HCT116 (cell line): ENCODE measurements around the gene ACAD9. TPM values are rescaled to one million over a fixed set of nuclear protein-coding genes. Genes with fewer than 3 reads are reported as not detected.
A peak's percentile ranks its signal among the peaks of the same experiment; 100 is the strongest.

Experiments
- ATAC-seq: fragments of 200-7000 bp; cut with Tn5 transposase; 2 replicates; pipeline ENCODE4 v1.9.1; 2020; ENCODE audit warnings: mild to moderate bottlenecking, moderate library complexity
- Bru-seq: library from RNA; stranded (reverse); fragments of 400-500 nt; gene quantifications from one replicate; lab custom pipeline; 2021; lab: Mats Ljungman, UMichigan
- BruChase-seq, 2 experiments: library from RNA; stranded (reverse); fragments of 400-500 nt; gene quantifications; one replicate each; lab custom pipeline; 2021; lab: Mats Ljungman, UMichigan
- BruUV-seq: library from RNA; stranded (reverse); fragments of 400-500 nt; replicated peaks from 2 replicates; lab custom pipeline; 2021; lab: Mats Ljungman, UMichigan
- CTCF ChIA-PET: fragments of 300-600 bp; sonication (Branson Sonifier 250); formaldehyde crosslinking; loops from one replicate; lab custom pipeline; 2021; ENCODE audit warnings: antibody characterized with exemption; lab: Charles Lee
- POLR2A ChIA-PET: fragments of 300-600, 350-600 bp; sonication (Branson Sonifier 250); formaldehyde crosslinking; loops from one replicate; lab custom pipeline; 2021; ENCODE audit warnings: antibody characterized with exemption; lab: Charles Lee
- RAD21 ChIA-PET, 2 experiments: fragments of 300-600 bp; sonication (Branson Sonifier 250); formaldehyde crosslinking; loops; one replicate each; lab custom pipeline; 2023; ENCODE audit warnings: low total read pairs in 2 of 2; ENCODE audit not compliant: uncharacterized antibody in 2 of 2, unreplicated experiment in 2 of 2, low non-redundant PET in 1 of 2; lab: Charles Lee
- DNase-seq: peaks from one replicate; pipeline ENCODE4 v3.0.0-alpha.2; 2010; ENCODE audit warnings: low read depth, low spot score
- H2AFZ ChIP-seq: fragments of 200-600 bp; shearing (Covaris generic), sonication (generic); 2 replicates; pipeline ENCODE4 v1.6.1; 2017; ENCODE audit warnings: low read depth, mixed run types, mixed read lengths, antibody characterized with exemption, low read length; ENCODE audit not compliant: poor library complexity, severe bottlenecking
- H3K27ac ChIP-seq: 2 replicates; pipeline ENCODE4 v1.5.1; 2012; ENCODE audit warnings: low read depth, low read length
- H3K27me3 ChIP-seq: fragments of 200-600 bp; sonication (generic); 2 replicates; pipeline ENCODE4 v1.6.1; 2016; ENCODE audit warnings: mixed run types, low read length, mixed read lengths; ENCODE audit not compliant: insufficient read depth
- H3K36me3 ChIP-seq, 2 experiments: fragments of 200-500 bp in 1 of 2; fragments of 200-600 bp in 1 of 2; sonication (Bioruptor generic) in 1 of 2; sonication (generic) in 1 of 2; 2 replicates each; pipeline versions ENCODE4 v1.5.1 to v1.6.1; 2014 to 2016; ENCODE audit warnings: low read length in 2 of 2, inconsistent platforms in 1 of 2, mixed read lengths in 1 of 2, mixed run types in 1 of 2; ENCODE audit not compliant: insufficient read depth in 2 of 2, control insufficient read depth in 1 of 2
- H3K4me1 ChIP-seq, 2 experiments: fragments of 200-600 bp in 1 of 2; sonication (generic) in 1 of 2; 2 replicates each; pipeline versions ENCODE4 v1.5.1 to v1.6.1; 2012 to 2017; ENCODE audit warnings: low read length in 2 of 2, inconsistent platforms in 1 of 2, mild to moderate bottlenecking in 1 of 2, mixed read lengths in 1 of 2, mixed run types in 1 of 2, moderate library complexity in 1 of 2; ENCODE audit not compliant: insufficient read depth in 2 of 2, control insufficient read depth in 1 of 2
- H3K4me2 ChIP-seq: fragments of 200-600 bp; sonication (generic); 2 replicates; pipeline ENCODE4 v1.6.1; 2017; ENCODE audit warnings: mixed run types, low read length, mixed read lengths
- H3K4me3 ChIP-seq, 2 experiments: fragments of 200-600 bp in 1 of 2; sonication (generic) in 1 of 2; replicated peaks in 1 of 2; 2 replicates each; pipeline ENCODE4 v1.5.1; 2011 to 2016; ENCODE audit warnings: low read length in 2 of 2, control low read depth in 1 of 2, low read depth in 1 of 2, mild to moderate bottlenecking in 1 of 2, mixed read lengths in 1 of 2, mixed run types in 1 of 2
- H3K79me2 ChIP-seq: fragments of 200-600 bp; sonication (generic); 2 replicates; pipeline ENCODE4 v1.6.1; 2017; ENCODE audit warnings: mild to moderate bottlenecking, mixed run types, low read length, moderate library complexity, mixed read lengths; ENCODE audit not compliant: insufficient read depth
- H3K9ac ChIP-seq: fragments of 200-600 bp; sonication (generic); 2 replicates; pipeline ENCODE4 v1.6.1; 2016; ENCODE audit warnings: low read length, mixed read lengths
- H3K9me2 ChIP-seq: fragments of 200-600 bp; sonication (generic), shearing (Covaris generic); 2 replicates; pipeline ENCODE4 v1.6.1; 2017; ENCODE audit warnings: mixed run types, mild to moderate bottlenecking, moderate library complexity; ENCODE audit not compliant: insufficient read depth
- H3K9me3 ChIP-seq, 2 experiments: fragments of 200-500 bp in 1 of 2; fragments of 200-600 bp in 1 of 2; sonication (Bioruptor generic) in 1 of 2; sonication (generic) in 1 of 2; 2 replicates each; pipeline ENCODE4 v1.6.1; 2014 to 2017; ENCODE audit warnings: low read length in 2 of 2, mixed read lengths in 2 of 2, inconsistent platforms in 1 of 2, low read depth in 1 of 2, mild to moderate bottlenecking in 1 of 2, mixed run types in 1 of 2, moderate library complexity in 1 of 2; ENCODE audit not compliant: control insufficient read depth in 1 of 2, insufficient read depth in 1 of 2
- H4K20me1 ChIP-seq: fragments of 200-600 bp; sonication (generic), shearing (Covaris generic); 2 replicates; pipeline ENCODE4 v1.6.1; 2017; ENCODE audit warnings: mixed run types, mild to moderate bottlenecking, moderate library complexity; ENCODE audit not compliant: insufficient read depth
- ATF3 ChIP-seq: IDR thresholded peaks from 2 replicates; pipeline ENCODE4 v1.6.1; 2012
- CBX3 ChIP-seq: IDR thresholded peaks from 2 replicates; pipeline ENCODE4 v1.6.1; 2012; ENCODE audit warnings: low read depth
- CEBPB ChIP-seq: IDR thresholded peaks from 2 replicates; pipeline ENCODE4 v1.6.1; 2012; ENCODE audit warnings: low read depth
- CTCF ChIP-seq, 3 experiments: fragments of 200-600 bp in 1 of 3; sonication (generic) in 1 of 3; IDR thresholded peaks in 2 of 3; conservative IDR thresholded peaks in 1 of 3; 2 replicates each; pipeline ENCODE4 v1.5.1; 2012 to 2017; ENCODE audit warnings: low read depth in 2 of 3, low read length in 2 of 3, antibody characterized with exemption in 1 of 3, borderline replicate concordance in 1 of 3, control low read depth in 1 of 3, mild to moderate bottlenecking in 1 of 3, mixed read lengths in 1 of 3, mixed run types in 1 of 3, moderate library complexity in 1 of 3; ENCODE audit not compliant: insufficient read depth in 1 of 3
- EGR1 ChIP-seq: IDR thresholded peaks from 2 replicates; pipeline ENCODE4 v1.6.1; 2012; ENCODE audit warnings: low read depth
- ELF1 ChIP-seq: IDR thresholded peaks from 2 replicates; pipeline ENCODE4 v1.6.1; 2012; ENCODE audit warnings: low read depth, borderline replicate concordance
- EZH2 ChIP-seq: fragments of 200-600 bp; sonication (generic); IDR thresholded peaks from 2 replicates; pipeline ENCODE4 v1.6.1; 2017; ENCODE audit warnings: antibody characterized with exemption, mixed run types
- EZH2phosphoT487 ChIP-seq: fragments of 200-600 bp; IDR thresholded peaks from 2 replicates; pipeline ENCODE4 v1.6.1; 2018; ENCODE audit warnings: antibody characterized with exemption, borderline replicate concordance
- FOSL1 ChIP-seq: IDR thresholded peaks from 2 replicates; pipeline ENCODE4 v1.6.1; 2012; ENCODE audit warnings: low read depth
- JUND ChIP-seq: IDR thresholded peaks from 2 replicates; pipeline ENCODE4 v1.6.1; 2012
- MAX ChIP-seq: IDR thresholded peaks from 2 replicates; pipeline ENCODE4 v1.6.1; 2012
- POLR2A ChIP-seq: IDR thresholded peaks from 2 replicates; pipeline ENCODE4 v1.7.0; 2011; ENCODE audit warnings: borderline replicate concordance; ENCODE audit not compliant: insufficient read depth, insufficient read length; ENCODE audit errors: extremely low read depth
- POLR2AphosphoS5 ChIP-seq: IDR thresholded peaks from 2 replicates; pipeline ENCODE4 v1.6.1; 2011; ENCODE audit warnings: mild to moderate bottlenecking, low read depth, low read length, moderate library complexity
- RAD21 ChIP-seq: IDR thresholded peaks from 2 replicates; pipeline ENCODE4 v1.6.1; 2012; ENCODE audit warnings: low read depth, mild to moderate bottlenecking
- SIN3A ChIP-seq: IDR thresholded peaks from 2 replicates; pipeline ENCODE4 v1.6.1; 2012; ENCODE audit warnings: low read depth
- SP1 ChIP-seq: IDR thresholded peaks from 2 replicates; pipeline ENCODE4 v1.6.1; 2012; ENCODE audit warnings: low read depth
- SRF ChIP-seq: IDR thresholded peaks from 2 replicates; pipeline ENCODE4 v1.6.1; 2012; ENCODE audit warnings: low read depth
- TCF7L2 ChIP-seq: IDR thresholded peaks from 2 replicates; pipeline ENCODE4 v1.7.0; 2011; ENCODE audit warnings: borderline replicate concordance, inconsistent platforms; ENCODE audit not compliant: insufficient read depth, insufficient read length; ENCODE audit errors: extremely low read depth
- YY1 ChIP-seq: IDR thresholded peaks from 2 replicates; pipeline ENCODE4 v1.6.1; 2011; ENCODE audit warnings: low read length, low read depth, moderate library complexity, mild to moderate bottlenecking; ENCODE audit not compliant: insufficient replicate concordance; ENCODE audit errors: extremely low read depth
- ZBTB33 ChIP-seq: IDR thresholded peaks from 2 replicates; pipeline ENCODE4 v1.6.1; 2011; ENCODE audit warnings: mild to moderate bottlenecking, low read length, moderate library complexity; ENCODE audit not compliant: insufficient replicate concordance; ENCODE audit errors: extremely low read depth
- ZFX ChIP-seq: fragments of 450-650 bp; IDR thresholded peaks from 2 replicates; pipeline ENCODE4 v1.6.1; 2017
- ZNF274 ChIP-seq: fragments of 200-500 bp; sonication (Bioruptor generic); IDR thresholded peaks from 2 replicates; pipeline ENCODE4 v1.6.1; 2014; ENCODE audit warnings: mild to moderate bottlenecking, low read depth, low read length, inconsistent platforms
- intact Hi-C: fragments of 100-400 bp; cut with micrococcal nuclease; formaldehyde crosslinking; loops from 2 replicates; pipeline ENCODE4 v1.10.0; 2022
- long read RNA-seq: library from polyadenylated mRNA; unstranded; transcript quantifications from one replicate; pipeline ENCODE4 v2.0.0, GENCODE V29; 2021; ENCODE audit not compliant: unreplicated experiment
- polyA plus RNA-seq: library from polyadenylated mRNA; unstranded; fragments of >200 nt; gene quantifications from 2 replicates; pipeline ENCODE4 v1.2.1, GENCODE V29; 2012; ENCODE audit warnings: missing spikeins
- total RNA-seq: library from RNA; stranded (reverse); gene quantifications from one replicate; pipeline ENCODE4 v1.2.1, GENCODE V29; 2021; ENCODE audit not compliant: unreplicated experiment

The ACAD9 gene
- 55.8 TPM for total RNA-seq
- 31.0 and 36.1 TPM in 2 replicates for polyA plus RNA-seq
- percentile 84 among the genes with signal in this experiment for Bru-seq, nascent RNA
- percentile 76 among the genes with signal in this experiment for BruChase-seq, experiment 1, labeled RNA remaining after a 6-hour chase
- BruChase-seq, experiment 2, labeled RNA remaining after a 2-hour chase = percentile 85 among the genes with signal in this experiment
- long read RNA-seq, transcript ACAD9-201 (18 exons, 2,454 nt) = major isoform, 48 of 73 reads
- long read RNA-seq, partial matches to known transcripts = 5 of 73 reads
- long read RNA-seq, other reads (novel, unspliced or antisense) = 17 of 73 reads

GRCh38 chr3:128879125-128879969, at the start of gene ACAD9:
ACAD9 (plus strand) TSS chr3:128879620; CDS start chr3:128879692, 72 bp downstream.
- TF ChIP-seq TCF7L2 = peak; percentile 42
- TF ChIP-seq ZNF274 = no peak
- TF ChIP-seq RAD21 = no peak
- no peak for TF ChIP-seq YY1
- no peak for TF ChIP-seq CTCF (IDR thresholded peaks at IDR 0.05 in 2 of 3, conservative IDR thresholded peaks at IDR 0.05 in 1 of 3; ENCODE audit: borderline replicate concordance in 1 of 3, insufficient read depth in 1 of 3, low read depth in 2 of 3, low read length in 2 of 3)
- no peak for TF ChIP-seq ATF3
- TF ChIP-seq EZH2phosphoT487 = no peak
- TF ChIP-seq SIN3A = peak; percentile 49
- no peak for TF ChIP-seq ELF1
- TF ChIP-seq EGR1 = peak; percentile 100
- TF ChIP-seq CEBPB = no peak
- TF ChIP-seq POLR2AphosphoS5 = peak; percentile 96
- peak; percentile 68 for TF ChIP-seq POLR2A
- TF ChIP-seq JUND = no peak
- peak; percentile 91 for TF ChIP-seq SRF
- TF ChIP-seq MAX = peak; percentile 99
- peak; percentile 96 for TF ChIP-seq ZFX
- TF ChIP-seq CBX3 = peak; percentile 90; the same call in 1 of the 2 replicates
- peak; percentile 71; the same call in 1 of the 2 replicates for TF ChIP-seq SP1
- no peak for TF ChIP-seq EZH2
- TF ChIP-seq ZBTB33 = no peak
- TF ChIP-seq FOSL1 = no peak
- peak within 1 kb of the TSS; percentile 97 for H3K4me2 ChIP-seq
- H3K27me3 ChIP-seq = no peaks in the 10 kb centered on the region
- ATAC-seq (peak; percentile 89), DNase-seq (peak; percentile 96)
- H3K4me3 ChIP-seq = peak within 1 kb of the TSS; percentile 86 to 94
- intact Hi-C loops = no loop called here
- ChIA-PET RAD21 (no interaction called here), POLR2A (interaction anchor here (0.7 to 1.8 kb wide), 3 partner anchors 13 to 437 kb away, joined by 3 to 6 read pairs (median 4); a partner anchor contains a TSS), CTCF (interaction anchor here (1.1 to 1.9 kb wide), 4 partner anchors 16 to 262 kb away, joined by 3 to 8 read pairs (median 6); no protein-coding TSS in a partner anchor)
- H3K4me1 ChIP-seq = peaks cover 12 to 24% of the 10 kb centered on the region in 2 experiments; a peak in 3 of 4 replicates
- H3K9me2 ChIP-seq = no peaks in the 10 kb centered on the region
- H3K27ac ChIP-seq = peak within 1 kb of the TSS; percentile 88
- H3K9me3 ChIP-seq = no peaks in the 10 kb centered on the region
- H3K36me3 ChIP-seq = peaks cover 3 to 15% of the 10 kb centered on the region in 2 experiments; a peak in 2 of 4 replicates
- BruUV-seq = no TSS peak
- H4K20me1 ChIP-seq = no peaks in the 10 kb centered on the region
- H3K79me2 ChIP-seq = peaks cover 62% of the 10 kb centered on the region
- peak within 1 kb of the TSS; percentile 95 for H3K9ac ChIP-seq
- no peak within 1 kb of the TSS for H2AFZ ChIP-seq
